ENCODE data around the gene XKR3.
"Not testable (repeated sequence)": the region's sequence is repeated elsewhere in the genome, so short reads cannot be mapped to it uniquely, and the experiment has no call there.

The XKR3 gene

GRCh38 chr22:16734271-16734670 lies 90.9 kb downstream of the XKR3 start:
- not testable (repeated sequence) for DNase-seq

Data from suppressor macrophage treated with lipopolysaccharide for 4 hours (primary cell).